Spleen (tissue), 11 donors: ENCODE data around the gene C21orf58. TPM values are rescaled to one million over a fixed set of nuclear protein-coding genes. Genes with fewer than 3 reads are reported as not detected.

Experiments
- DNase-seq: peaks from one replicate; pipeline ENCODE4 v3.0.0-alpha.2; 2020
- H3K27ac ChIP-seq, 8 donors: fragments of 200-600 bp; sonication (generic) in 7 of 8; 1 replicate in 4 of 8; 2 replicates in 4 of 8; pipeline versions ENCODE4 v1.5.0 to v1.8.0; 2016 to 2021; ENCODE audit warnings: inconsistent platforms in 4 of 8, mild to moderate bottlenecking in 4 of 8, moderate library complexity in 1 of 8
- H3K27me3 ChIP-seq, 7 donors: fragments of 200-600 bp; sonication (generic) in 6 of 7; replicated peaks in 1 of 7; 1 replicate in 4 of 7; 2 replicates in 3 of 7; pipeline versions ENCODE4 v1.5.0 to v1.8.0; 2016 to 2021; ENCODE audit warnings: inconsistent platforms in 3 of 7, mild to moderate bottlenecking in 1 of 7
- H3K36me3 ChIP-seq, 6 donors: fragments of 200-600 bp; sonication (generic) in 5 of 6; 1 replicate in 4 of 6; 2 replicates in 2 of 6; pipeline versions ENCODE4 v1.5.0 to v1.8.0; 2016 to 2021; ENCODE audit warnings: inconsistent platforms in 2 of 6
- H3K4me1 ChIP-seq, 6 donors: fragments of 200-600 bp; sonication (generic) in 5 of 6; 1 replicate in 3 of 6; 2 replicates in 3 of 6; pipeline versions ENCODE4 v1.5.0 to v1.8.0; 2016 to 2021; ENCODE audit warnings: inconsistent platforms in 3 of 6
- H3K4me3 ChIP-seq, 8 donors: fragments of 200-600 bp; sonication (generic) in 7 of 8; 1 replicate in 4 of 8; 2 replicates in 4 of 8; pipeline versions ENCODE4 v1.5.0 to v1.8.0; 2016 to 2021; ENCODE audit warnings: inconsistent platforms in 4 of 8, mild to moderate bottlenecking in 4 of 8, moderate library complexity in 2 of 8
- H3K9me3 ChIP-seq, 8 donors: fragments of 200-600 bp; sonication (generic) in 7 of 8; 1 replicate in 4 of 8; 2 replicates in 4 of 8; pipeline versions ENCODE4 v1.5.0 to v1.8.0; 2016 to 2021; ENCODE audit warnings: inconsistent platforms in 4 of 8
- CTCF ChIP-seq, 11 experiments: fragments of 200-600 bp in 7 of 11; fragments of 450-650 bp in 4 of 11; sonication (generic) in 4 of 11; IDR thresholded peaks in 8 of 11; conservative IDR thresholded peaks in 3 of 11; 1 replicate in 7 of 11; 2 replicates in 4 of 11; pipeline versions ENCODE4 v1.4.0 to v1.8.0; 2016 to 2021; ENCODE audit warnings: antibody characterized with exemption in 11 of 11, inconsistent platforms in 4 of 11, mild to moderate bottlenecking in 1 of 11
- POLR2A ChIP-seq, 3 donors: fragments of 450-650 bp; IDR thresholded peaks; one replicate each; pipeline ENCODE4 v1.5.1; 2017; ENCODE audit warnings: antibody characterized with exemption in 3 of 3, mild to moderate bottlenecking in 1 of 3
- POLR2AphosphoS5 ChIP-seq, 3 donors: sonication (generic); formaldehyde crosslinking; IDR thresholded peaks; one replicate each; pipeline ENCODE4 v1.5.1; 2017; ENCODE audit warnings: antibody characterized with exemption in 3 of 3
- WGBS, 5 donors: extraction: QIAGEN DNeasy Blood & Tissue Kit in 3 of 5; methylation state at CpG; one replicate each; pipeline versions ENCODE4 v1.1.5 to v1.1.7; 2013 to 2018; 5-methylcytosine and 5-hydroxymethylcytosine counted together
- intact Hi-C: fragments of 100-400 bp; cut with DNase I; formaldehyde crosslinking; loops from one replicate; pipeline ENCODE4 v1.15.0; 2023; ENCODE audit warnings: low total_unique reads
- polyA plus RNA-seq, 3 donors: library from polyadenylated mRNA; stranded (reverse); fragments of 200-250 nt; gene quantifications; one replicate each; pipeline ENCODE4 v1.2.1, GENCODE V29; 2013
- total RNA-seq, 7 donors: library from RNA; depleted of rRNA in 3 of 7; stranded (reverse); fragments of >200 nt in 3 of 7; fragmentation: NEBNext Ultra II Directional in 4 of 7; extraction: Animal tissue kit (Norgen Biotek cat#: 25700) in 4 of 7; gene quantifications; one replicate each; pipeline versions ENCODE4 v1.1.0 to v1.2.1, GENCODE V29; 2016 to 2021
- donor health status: healthy with polysubstance abuse.
- donor health status: DM: no; HTN: no; CAD: no; lungs with moderate emphysema.
- donor health status: DM: no; HTN: no; CAD: no.
- donor health status: Bipolar disorder and iron deficiency.
- donor health status: healthy.
- donor health status: DM: no; HTN: no; CAD: no.
- donor health status: DM: yes; HTN: yes; CAD: no.

C21orf58 gene
- total and polyA plus RNA-seq, 10 donors = 1.4 to 5.8 (median 3.9) TPM

- Histone ChIP-seq H3K9me3 (no peaks in the 10 kb centered on the region), H3K27ac (peak overlapping the region in 6 of 8 donors; percentile 30 to 79 (median 58)), H3K27me3 (peaks cover 0 to 20% (median 7%) of the 10 kb centered on the region in 7 donors), H3K4me3 (peak overlapping the region in 6 of 8 donors; percentile 1 to 68 (median 44)), H3K4me1 (peaks cover 6 to 39% (median 19%) of the 10 kb centered on the region in 6 donors), H3K36me3 (peaks cover 0 to 33% (median 9%) of the 10 kb centered on the region in 6 donors)
- DNase-seq = peak; percentile 92
- intact Hi-C loops = no loop called here
- TF ChIP-seq POLR2A (IDR thresholded peaks at IDR 0.05) (no peak), POLR2AphosphoS5 (IDR thresholded peaks at IDR 0.05) (peak; percentile 25 to 69 (median 65))
- WGBS, 5 donors = 22 to 71% (median 55%) methylated on average over 21 to 29 of the region's 29 CpGs
Measured at GRCh38 chr21:46295996-46296752, 27.5 kb downstream of the C21orf58 start.

- DNase-seq = no peak
- H3K36me3 ChIP-seq = peaks cover 0 to 31% (median 9%) of the 10 kb centered on the region in 6 donors
- no peaks in the 10 kb centered on the region for H3K9me3 ChIP-seq
- peaks cover 6 to 48% (median 21%) of the 10 kb centered on the region in 6 donors for H3K4me1 ChIP-seq
- WGBS, 5 donors = 47 to 76% (median 56%) methylated on average over 7 to 9 of the region's 9 CpGs
- intact Hi-C loops = no loop called here
- peaks cover 0 to 20% (median 7%) of the 10 kb centered on the region in 7 donors for H3K27me3 ChIP-seq
- no peak overlapping the region for H3K4me3 ChIP-seq
- TF ChIP-seq POLR2A (IDR thresholded peaks at IDR 0.05) = no peak
- no peak for TF ChIP-seq CTCF (IDR thresholded peaks at IDR 0.05 in 8 of 11, conservative IDR thresholded peaks at IDR 0.05 in 3 of 11)
- TF ChIP-seq POLR2AphosphoS5 (IDR thresholded peaks at IDR 0.05) = no peak
- H3K27ac ChIP-seq = peak overlapping the region in 2 of 8 donors; percentile 66 to 79
Measured at GRCh38 chr21:46295177-46295770, 28.4 kb downstream of the C21orf58 start.

- H3K27ac ChIP-seq = peak overlapping the region in 1 of 8 donors; percentile 79
- 40 to 57% (median 47%) methylated on average over 10 of the region's 10 CpGs for WGBS, 5 donors
Measured at GRCh38 chr21:46294647-46295176, 29.0 kb downstream of the C21orf58 start.

GRCh38 chr21:46291561-46291960 lies 32.1 kb downstream of the C21orf58 start:
- intact Hi-C loops = no loop called here
- Histone ChIP-seq H3K4me1 (peaks cover 0 to 68% (median 16%) of the 10 kb centered on the region in 6 donors), H3K27ac (no peak overlapping the region), H3K9me3 (no peaks in the 10 kb centered on the region), H3K36me3 (peaks cover 0 to 25% (median 9%) of the 10 kb centered on the region in 6 donors), H3K4me3 (no peak overlapping the region), H3K27me3 (peaks cover 0 to 3% (median 0%) of the 10 kb centered on the region in 7 donors)
- DNase-seq = no peak
- WGBS, 5 donors = 90 to 98% (median 96%) methylated on average over 2 of the region's 2 CpGs
- TF ChIP-seq POLR2A (IDR thresholded peaks at IDR 0.05) (no peak), POLR2AphosphoS5 (IDR thresholded peaks at IDR 0.05) (no peak), CTCF (IDR thresholded peaks at IDR 0.05 in 8 of 11, conservative IDR thresholded peaks at IDR 0.05 in 3 of 11) (no peak)

More at GRCh38 chr21:46294647-46295176, 29.0 kb downstream of the C21orf58 start:
- no peak for DNase-seq
- Histone ChIP-seq H3K9me3 (no peaks in the 10 kb centered on the region), H3K4me3 (no peak overlapping the region), H3K27me3 (peaks cover 0 to 20% (median 7%) of the 10 kb centered on the region in 7 donors), H3K36me3 (peaks cover 0 to 26% (median 9%) of the 10 kb centered on the region in 6 donors), H3K4me1 (peaks cover 6 to 53% (median 21%) of the 10 kb centered on the region in 6 donors)
- TF ChIP-seq POLR2A (IDR thresholded peaks at IDR 0.05) = no peak
- no peak for TF ChIP-seq POLR2AphosphoS5 (IDR thresholded peaks at IDR 0.05)
- TF ChIP-seq CTCF (IDR thresholded peaks at IDR 0.05 in 8 of 11, conservative IDR thresholded peaks at IDR 0.05 in 3 of 11) = no peak
- intact Hi-C loops = no loop called here
